HL-60 (cell line): ENCODE measurements around the gene TBC1D22A.

Source experiments
- DNase-seq, 2 experiments: peaks; one replicate each; pipeline ENCODE4 v3.0.0-alpha.2; 2010 to 2020; ENCODE audit warnings: low read depth in 1 of 2, low spot score in 1 of 2
- H3K27ac ChIP-seq: fragments of 250-450 bp; sonication (Bioruptor Pico); replicated peaks from 2 replicates; pipeline ENCODE4 v1.5.1; 2020; ENCODE audit warnings: mild to moderate bottlenecking, moderate library complexity
- H3K27me3 ChIP-seq: fragments of 250-450 bp; sonication (Bioruptor Pico); 2 replicates; pipeline ENCODE4 v1.5.1; 2021; ENCODE audit warnings: mild to moderate bottlenecking, moderate library complexity; ENCODE audit not compliant: insufficient read depth, poor library complexity, severe bottlenecking
- H3K4me3 ChIP-seq: replicated peaks from 2 replicates; pipeline ENCODE4 v1.5.1; 2011; ENCODE audit warnings: mild to moderate bottlenecking, control low read depth, low read length; ENCODE audit not compliant: insufficient read depth
- CTCF ChIP-seq: IDR thresholded peaks from one replicate; pipeline ENCODE4 v1.5.1; 2011; ENCODE audit warnings: low read length, control low read depth, inconsistent platforms; ENCODE audit not compliant: insufficient read depth
- GABPA ChIP-seq: IDR thresholded peaks from 2 replicates; pipeline ENCODE4 v1.6.1; 2012; ENCODE audit warnings: low read depth
- POLR2AphosphoS5 ChIP-seq: IDR thresholded peaks from 2 replicates; pipeline ENCODE4 v1.6.1; 2012; ENCODE audit warnings: low read depth
- REST ChIP-seq: IDR thresholded peaks from 2 replicates; pipeline ENCODE4 v1.6.1; 2012; ENCODE audit warnings: low read depth; ENCODE audit not compliant: insufficient replicate concordance
- SPI1 ChIP-seq: IDR thresholded peaks from 2 replicates; pipeline ENCODE4 v1.6.1; 2012; ENCODE audit warnings: low read depth, mild to moderate bottlenecking, borderline replicate concordance

TBC1D22A gene

GRCh38 chr22:47147572-47147971 lies 385.1 kb downstream of the TBC1D22A start:
- DNase-seq = no peak
- TF ChIP-seq CTCF = no peak
- TF ChIP-seq SPI1 = no peak
- TF ChIP-seq GABPA = no peak
- TF ChIP-seq REST = no peak
- no peak for TF ChIP-seq POLR2AphosphoS5
- Histone ChIP-seq H3K4me3 (no peak overlapping the region), H3K27ac (no peak overlapping the region), H3K27me3 (no peaks in the 10 kb centered on the region)

- Histone ChIP-seq H3K27ac (no peak overlapping the region), H3K27me3 (no peaks in the 10 kb centered on the region), H3K4me3 (no peak overlapping the region)
- TF ChIP-seq GABPA (no peak), REST (no peak), CTCF (no peak), SPI1 (no peak), POLR2AphosphoS5 (no peak)
- no peak for DNase-seq
These were observed 386.1 kb downstream of the TBC1D22A start for GRCh38 chr22:47148510-47148909.

- Histone ChIP-seq H3K27me3 (no peaks in the 10 kb centered on the region), H3K27ac (no peak overlapping the region), H3K4me3 (no peak overlapping the region)
- no peak for TF ChIP-seq REST
- no peak for TF ChIP-seq SPI1
- no peak for TF ChIP-seq GABPA
- no peak for TF ChIP-seq POLR2AphosphoS5
- TF ChIP-seq CTCF = no peak
- no peak for DNase-seq
These were observed 386.7 kb downstream of the TBC1D22A start for GRCh38 chr22:47148956-47149728.
